ENCODE data around the gene SAFB2.

SAFB2 gene

DNA sequence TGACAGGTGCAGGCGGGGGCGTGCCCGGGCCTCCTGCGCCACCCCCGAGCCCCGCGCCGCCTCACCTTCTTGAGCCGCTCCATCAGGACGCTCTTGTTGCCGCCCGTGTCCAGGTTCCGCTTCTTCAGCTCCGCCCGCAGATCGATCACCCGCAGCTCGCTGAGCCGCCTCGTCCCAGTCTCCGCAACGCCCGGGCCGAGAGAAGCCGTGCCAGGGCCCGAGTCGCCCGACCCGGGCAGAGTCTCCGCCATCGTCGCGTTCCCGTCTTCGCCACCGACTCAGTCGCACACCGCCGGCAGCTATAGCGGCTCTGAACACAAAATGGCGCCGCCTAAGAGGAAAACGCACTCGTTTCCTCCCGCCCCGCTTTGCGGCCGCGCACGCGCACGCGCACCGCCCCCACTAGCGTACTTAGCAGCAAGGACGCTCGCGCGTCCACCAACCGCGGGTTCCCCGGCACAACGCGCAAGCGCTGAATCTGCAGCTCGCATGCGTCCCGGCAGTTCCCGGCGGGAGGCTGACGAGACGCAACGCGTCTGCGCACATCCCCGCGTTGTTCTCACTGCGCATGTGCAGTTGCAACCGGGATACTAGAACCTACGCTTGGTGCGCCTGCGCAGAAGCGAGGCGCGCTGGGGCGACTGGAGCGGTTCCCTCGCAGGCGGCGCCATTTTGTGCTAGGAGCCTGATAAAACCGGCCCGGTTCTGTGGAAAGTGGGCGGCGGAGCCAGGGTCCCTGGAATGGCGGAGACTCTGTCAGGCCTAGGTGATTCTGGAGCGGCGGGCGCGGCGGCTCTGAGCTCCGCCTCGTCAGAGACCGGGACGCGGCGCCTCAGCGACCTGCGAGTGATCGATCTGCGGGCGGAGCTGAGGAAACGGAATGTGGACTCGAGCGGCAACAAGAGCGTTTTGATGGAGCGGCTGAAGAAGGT, at the start of gene SAFB2, which contains the start of gene SAFB:
SAFB2 (minus strand) TSS at position 312 of the 932 bp plus-strand sequence; CDS start at position 251, 61 bp downstream.
SAFB (plus strand) TSS at position 619 of the 932 bp plus-strand sequence; CDS start at position 742, 123 bp downstream.
- DNase-seq = peak; percentile 100

DNA sequence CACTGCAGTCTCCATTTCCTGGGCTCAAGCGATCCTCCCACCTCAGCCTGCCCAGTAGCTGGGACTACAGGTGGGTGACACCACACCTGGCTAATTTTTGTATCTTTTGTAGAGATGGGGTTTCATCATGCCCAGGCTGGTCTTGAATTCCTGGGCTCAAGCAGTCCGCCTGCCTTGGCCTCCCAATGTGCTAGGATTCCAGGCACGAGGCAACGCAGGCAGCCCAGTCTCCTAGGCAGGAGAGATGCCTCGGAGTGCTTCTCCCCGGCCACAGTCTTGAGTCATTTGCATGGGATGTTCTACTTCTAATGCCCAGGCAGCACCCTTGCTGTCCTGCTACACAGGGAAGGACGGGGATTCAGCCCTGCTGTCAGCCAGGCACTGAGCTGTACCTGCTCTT, 49.0 kb upstream of the SAFB2 start:
- DNase-seq = no peak

DNA sequence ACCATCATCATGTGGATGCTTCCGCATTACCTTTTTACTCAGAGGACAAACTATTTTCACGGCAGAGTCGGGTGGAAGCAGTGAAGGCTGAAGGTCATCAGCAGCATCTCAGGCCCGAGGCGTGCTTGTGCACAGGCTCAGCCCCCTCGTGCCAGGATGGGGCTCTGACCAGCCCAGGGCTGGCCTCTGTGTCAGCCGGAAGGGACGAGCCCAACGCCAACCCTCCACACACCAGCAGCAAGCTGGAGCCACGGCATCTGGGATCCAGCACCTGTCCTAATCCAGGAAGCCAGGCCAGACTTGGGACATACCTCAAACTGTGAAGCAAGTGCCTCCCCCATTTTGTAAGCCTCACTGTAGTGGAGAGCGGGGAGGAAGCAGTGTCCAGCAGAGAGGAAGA, 46.6 kb upstream of the SAFB2 start:
- no peak for DNase-seq

DNA sequence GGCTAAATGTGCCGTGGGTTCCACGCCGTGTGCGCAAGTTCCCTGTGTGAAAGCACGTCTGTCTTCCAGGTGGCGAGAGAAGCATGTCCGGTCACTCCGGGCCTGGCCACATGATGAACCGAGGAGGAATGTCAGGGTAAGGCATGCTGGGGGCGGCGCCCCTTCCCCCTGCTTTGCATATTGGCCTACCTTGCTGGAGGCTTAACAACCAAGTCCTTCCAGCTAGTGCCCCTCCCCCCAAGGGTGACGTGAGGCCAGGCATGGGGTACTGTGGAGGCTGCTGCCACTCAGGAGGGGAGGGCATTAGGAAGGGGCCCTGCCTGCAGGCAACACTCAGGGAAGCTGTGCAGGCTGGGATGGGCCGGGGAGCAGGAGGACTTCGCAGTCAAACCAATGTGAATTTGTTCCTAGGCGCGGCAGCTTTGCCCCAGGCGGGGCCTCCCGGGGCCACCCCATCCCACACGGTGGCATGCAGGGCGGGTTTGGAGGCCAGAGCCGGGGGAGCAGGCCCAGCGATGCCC, 45.2 kb upstream of the SAFB2 start:
- DNase-seq = no peak

DNA sequence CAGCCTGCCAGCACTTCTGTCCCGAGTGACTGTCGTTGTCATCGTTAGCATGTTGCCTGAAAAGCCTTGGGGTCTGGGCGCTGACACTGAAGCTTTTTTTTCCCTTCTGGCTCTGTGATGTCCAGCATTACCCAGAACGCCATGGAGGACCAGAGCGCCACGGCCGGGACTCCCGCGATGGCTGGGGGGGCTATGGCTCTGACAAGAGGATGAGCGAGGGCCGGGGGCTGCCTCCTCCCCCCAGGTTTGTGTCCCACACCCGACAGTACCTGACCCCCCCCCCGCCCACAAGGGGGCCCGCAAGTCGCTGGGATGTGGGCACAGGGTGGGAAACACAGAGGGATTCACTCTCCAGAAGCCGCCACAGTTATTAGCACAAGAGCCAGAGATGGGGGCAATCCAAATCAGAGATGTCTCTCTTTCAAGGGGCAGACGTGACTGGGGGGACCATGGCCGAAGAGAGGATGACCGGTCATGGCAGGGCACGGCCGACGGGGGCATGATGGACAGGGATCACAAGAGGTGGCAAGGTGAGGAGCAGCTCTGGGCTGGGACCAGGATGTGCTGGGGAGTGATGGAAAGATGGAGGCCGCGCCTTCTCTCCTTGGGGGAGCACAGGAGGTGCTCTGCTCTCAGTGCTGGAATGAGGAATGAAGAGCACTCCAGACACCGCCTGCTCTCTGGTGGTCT, 44.5 kb upstream of the SAFB2 start:
- no peak for DNase-seq

DNA sequence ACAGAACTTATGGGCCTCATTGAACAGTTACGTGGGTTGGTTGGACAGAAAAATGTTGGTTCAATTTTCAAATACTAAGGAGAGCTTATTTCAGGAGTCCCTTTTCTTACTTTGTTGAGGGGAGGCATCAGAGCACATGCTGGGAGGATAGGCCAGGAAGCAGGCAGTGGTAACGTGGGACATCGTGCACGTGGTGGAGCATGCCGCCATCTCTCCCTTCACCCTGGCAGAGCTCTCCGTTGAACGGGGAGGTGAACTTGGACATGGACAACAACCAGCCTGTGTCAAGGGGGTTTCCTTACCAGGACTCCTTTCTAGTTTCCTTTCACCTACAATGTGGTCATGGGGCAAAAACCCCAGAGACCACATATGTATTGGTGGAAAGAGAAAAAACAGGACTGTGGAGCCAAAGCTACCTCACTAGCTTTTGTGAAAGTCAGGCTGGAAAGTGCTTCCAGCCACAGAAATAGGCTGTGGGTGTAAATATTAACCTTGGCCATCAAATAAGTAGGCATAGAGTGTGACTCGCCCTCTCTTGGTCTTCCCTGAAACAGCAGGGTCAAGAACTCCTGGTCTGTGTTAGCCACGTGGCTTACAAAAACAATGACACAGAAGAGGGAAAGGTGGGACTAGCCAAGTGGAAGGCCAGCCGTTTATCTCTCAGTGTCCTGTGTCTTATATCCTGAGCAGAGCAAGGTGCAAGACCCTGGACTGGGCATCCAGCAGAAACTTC, 43.4 kb upstream of the SAFB2 start:
- no peak for DNase-seq

DNA sequence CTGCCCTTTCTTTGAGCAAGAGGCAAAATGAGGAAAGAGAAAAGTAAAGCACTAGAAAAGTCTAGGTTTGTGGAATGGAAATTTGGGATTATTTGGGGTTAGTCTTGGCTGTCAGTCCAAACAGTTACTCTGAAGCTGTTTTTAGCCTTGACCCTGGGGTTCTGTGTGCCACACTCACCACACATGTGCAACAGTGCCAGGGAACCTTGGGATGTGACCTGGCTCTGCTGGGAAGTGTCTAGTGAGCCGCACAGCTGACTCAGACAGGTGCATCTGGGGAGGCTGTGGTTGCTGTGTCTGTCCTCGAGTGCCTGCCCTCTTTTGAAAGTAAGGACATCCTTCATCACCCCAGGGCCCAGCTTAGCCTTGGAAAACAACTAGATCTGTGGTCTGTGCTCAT, 41.9 kb upstream of the SAFB2 start:
- no peak for DNase-seq

DNA sequence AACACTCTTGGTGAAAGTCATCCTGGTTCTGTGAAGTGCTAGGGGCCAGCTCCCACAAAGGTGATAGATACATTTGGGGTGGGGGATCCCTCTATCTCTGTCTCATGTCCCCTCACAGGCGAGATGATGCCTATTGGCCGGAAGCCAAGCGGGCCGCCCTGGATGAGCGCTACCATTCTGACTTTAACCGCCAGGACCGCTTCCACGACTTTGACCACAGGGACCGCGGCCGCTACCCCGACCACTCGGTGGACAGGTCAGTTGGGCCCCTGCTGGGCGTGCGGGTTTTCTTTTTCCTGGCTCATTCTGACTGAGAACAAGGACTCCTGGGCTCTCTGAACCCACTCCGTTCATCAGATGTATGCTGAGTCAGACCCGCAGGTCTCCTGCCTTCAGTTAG, 41.3 kb upstream of the SAFB2 start:
- no peak for DNase-seq

DNA sequence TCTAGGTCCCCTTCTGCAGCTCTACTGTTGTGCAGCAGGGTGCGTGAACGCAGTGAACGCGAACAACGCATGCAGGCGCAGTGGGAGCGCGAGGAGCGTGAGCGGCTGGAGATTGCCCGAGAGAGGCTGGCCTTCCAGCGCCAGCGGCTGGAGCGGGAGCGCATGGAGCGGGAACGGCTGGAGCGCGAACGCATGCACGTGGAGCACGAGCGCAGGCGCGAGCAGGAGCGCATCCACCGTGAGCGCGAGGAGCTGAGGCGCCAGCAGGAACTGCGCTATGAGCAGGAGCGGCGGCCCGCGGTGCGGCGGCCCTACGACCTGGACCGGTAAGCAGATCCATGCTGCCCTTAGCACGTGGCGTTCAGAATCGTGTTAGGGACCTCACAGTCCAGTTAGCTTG, 38.9 kb upstream of the SAFB2 start:
- no peak for DNase-seq

DNA sequence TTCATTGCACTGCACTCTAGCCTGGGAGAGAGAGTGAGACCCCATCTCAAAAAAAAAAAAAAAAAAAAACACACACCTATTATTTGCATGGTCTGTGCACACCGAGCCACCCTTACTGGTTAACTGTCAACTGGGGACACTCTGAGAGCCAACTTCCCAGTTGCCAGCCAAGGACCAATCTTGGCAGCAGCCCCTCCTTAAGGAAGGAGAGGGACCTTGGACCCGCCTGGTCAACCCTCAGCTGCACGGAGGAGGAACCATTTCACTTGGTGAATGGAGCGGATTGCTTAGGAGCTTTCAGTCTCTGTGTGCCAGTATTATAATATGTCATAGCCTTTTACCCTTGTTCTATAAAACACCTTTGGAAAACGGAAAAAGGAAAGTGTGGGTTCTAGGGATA, 32.8 kb upstream of the SAFB2 start:
- no peak for DNase-seq

DNA sequence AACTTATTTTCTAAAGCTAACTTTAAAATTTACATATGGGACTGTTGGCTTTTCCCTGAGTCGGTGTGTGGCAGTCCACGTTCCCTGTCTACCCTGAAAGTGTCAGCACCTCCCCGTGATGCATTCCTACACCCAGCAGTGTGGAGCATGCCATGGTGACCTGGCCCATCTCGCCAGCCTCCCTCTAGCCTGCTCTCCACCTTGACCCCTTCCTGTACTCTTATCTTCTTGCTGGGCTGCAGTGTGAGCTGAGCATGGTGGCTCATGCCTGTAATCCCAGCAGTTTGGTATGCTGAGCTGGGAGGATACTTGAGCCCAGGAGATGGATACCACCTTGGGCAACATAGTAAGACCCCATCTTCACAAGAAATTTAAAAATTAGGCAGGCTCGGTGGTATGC, 32.4 kb upstream of the SAFB2 start:
- DNase-seq = no peak

DNA sequence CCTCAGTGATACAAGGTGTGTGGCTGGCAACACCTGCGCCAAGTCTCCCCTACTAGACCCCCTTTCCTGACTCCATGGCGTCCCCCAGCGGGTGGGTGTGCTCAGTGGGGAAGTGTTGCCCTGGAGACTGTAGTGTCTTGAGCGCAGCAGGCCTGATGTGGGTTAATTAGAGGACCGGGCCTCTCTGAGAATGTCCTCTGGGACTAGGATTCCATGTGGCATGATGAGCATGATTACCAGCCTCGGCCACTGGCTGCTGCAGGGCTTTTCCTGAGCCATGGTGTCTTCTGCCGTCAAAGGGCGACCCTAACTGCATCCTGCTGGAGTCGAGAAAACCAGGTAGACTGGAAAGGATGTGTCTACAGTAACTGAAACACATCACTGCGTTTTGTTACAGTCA, 29.7 kb upstream of the SAFB2 start:
- no peak for DNase-seq

DNA sequence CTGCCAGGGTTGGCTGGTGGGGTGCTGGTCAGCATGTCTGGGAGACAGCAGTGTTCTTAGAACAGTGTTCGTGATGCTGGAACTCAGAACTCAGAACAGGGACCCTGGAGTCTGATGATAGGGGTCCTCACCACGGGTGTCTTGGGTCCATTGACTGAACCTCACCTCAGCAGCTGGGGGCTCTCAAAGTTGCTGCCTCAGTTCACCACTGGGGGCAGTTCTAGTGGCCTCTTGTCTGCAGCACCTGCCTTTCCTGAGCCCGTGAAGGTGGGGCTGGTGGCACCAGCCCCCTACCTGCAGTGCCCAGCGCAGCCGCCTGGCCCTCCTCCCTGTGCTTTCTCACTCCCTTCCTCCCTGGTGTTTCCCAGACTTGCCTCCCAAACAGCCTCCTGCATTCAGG, 28.8 kb upstream of the SAFB2 start:
- DNase-seq = no peak

DNA sequence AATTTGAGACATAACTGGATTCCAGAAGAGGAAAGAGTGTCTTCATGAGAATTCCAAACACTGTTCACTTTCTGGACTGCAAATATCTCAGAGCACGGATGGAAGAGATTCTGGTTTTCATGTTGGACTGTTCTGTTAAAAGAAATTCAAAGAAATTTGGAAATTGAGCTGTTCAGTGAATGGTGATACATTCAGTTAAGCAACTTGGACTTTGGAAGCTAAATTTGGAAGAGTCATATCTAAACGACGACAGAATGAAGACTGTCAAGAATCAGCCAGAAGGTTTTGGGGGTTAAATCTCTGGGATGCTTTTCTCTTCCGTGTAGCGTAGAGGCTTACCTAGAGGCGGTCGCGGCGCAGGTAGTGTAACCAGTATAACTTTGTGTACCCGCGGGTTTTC, 25.9 kb upstream of the SAFB2 start:
- DNase-seq = no peak

DNA sequence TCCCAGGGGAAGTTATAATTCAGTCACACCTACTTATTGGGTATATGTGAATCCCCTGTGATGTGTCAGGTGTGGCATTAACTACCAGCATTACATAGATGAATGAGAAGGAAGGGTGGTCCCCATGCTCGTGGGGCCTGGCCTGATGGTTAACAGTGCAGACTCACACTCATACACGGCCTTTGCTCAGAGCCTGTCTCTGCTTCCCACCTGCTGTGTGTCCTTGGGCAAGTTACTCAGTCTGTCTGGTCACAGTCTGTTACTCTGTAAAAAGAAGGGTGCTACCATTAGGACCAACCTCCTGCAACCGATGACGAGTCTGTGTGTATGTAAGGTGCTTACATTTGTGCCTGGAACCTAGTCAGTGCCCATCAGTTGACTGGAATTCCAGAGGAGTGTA, 24.1 kb upstream of the SAFB2 start:
- no peak for DNase-seq

DNA sequence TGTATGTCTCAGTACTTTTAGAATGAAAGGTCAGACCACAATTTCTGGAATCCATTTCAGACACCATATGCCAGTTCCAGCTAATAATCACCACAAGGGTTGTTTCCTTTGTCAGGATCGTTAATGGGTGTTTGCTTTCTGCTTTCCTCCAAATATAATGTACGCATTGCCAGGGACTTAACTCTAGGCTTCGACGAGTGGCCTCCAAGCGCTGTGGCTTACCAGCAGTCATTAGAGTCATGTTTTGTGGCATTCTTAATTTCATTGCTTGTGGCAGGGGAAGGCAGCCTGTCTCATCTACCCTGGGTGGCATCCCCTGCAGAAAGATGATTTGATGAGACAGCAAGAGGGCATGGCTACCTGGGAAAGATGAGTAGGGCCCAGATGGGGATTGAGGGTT, 22.8 kb upstream of the SAFB2 start:
- DNase-seq = peak; percentile 93

DNA sequence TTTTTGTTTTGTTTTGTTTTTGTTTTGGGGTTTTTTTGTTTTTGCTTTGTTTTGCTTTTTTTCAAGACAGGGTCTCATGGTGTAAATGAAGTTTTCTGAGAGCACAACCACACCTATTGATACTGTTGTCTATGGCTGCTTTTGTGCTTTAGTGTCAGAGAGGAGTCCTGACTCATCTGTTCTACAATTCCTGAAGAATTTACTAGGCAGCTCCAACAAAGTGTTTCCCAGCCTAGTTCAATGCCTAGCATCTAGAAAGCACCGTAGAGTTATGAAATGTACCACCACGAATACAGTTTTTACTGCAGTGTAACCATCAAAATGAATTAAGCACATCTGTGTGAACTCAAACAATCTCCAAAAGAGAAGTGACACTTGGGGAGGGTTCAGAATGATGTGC, 21.5 kb upstream of the SAFB2 start:
- no peak for DNase-seq

DNA sequence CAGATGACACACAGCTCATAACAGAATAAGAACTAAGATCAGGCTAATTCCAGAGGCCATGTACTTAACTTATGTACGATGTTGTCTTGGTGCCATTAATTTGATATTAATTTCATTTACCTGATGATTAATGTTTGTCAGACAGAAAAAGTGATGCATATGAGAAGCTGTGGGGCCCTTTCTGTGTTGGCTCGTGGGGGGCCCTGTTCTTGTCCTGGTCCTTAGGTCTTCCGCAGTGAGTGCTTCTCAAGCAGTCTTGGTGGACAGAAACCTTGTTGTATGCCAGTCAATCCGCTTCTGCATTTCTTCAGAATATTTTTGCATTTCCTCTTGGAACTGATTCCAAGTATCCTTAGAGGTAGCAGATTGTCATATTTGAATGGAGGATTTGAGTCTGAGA, 20.5 kb upstream of the SAFB2 start:
- no peak for DNase-seq

DNA sequence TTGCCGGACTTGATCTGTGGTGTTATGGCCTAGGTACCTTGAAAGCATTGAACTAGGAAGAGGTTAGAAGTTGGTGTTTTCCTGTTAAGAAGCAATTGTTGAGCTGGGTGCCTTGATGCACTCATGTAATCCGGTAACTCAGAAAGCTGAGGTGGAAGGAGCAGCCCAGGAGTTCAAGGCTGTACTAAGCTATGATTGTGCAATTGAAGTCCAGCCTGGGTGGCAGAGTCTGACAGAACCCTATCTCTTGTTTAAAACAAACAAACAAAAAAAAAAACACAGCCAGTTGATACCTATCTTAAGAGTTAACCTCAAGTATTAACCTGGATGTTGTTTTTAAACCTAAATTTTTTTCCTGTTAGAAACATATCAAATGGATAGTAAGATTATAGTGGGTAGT, 19.6 kb upstream of the SAFB2 start:
- no peak for DNase-seq

DNA sequence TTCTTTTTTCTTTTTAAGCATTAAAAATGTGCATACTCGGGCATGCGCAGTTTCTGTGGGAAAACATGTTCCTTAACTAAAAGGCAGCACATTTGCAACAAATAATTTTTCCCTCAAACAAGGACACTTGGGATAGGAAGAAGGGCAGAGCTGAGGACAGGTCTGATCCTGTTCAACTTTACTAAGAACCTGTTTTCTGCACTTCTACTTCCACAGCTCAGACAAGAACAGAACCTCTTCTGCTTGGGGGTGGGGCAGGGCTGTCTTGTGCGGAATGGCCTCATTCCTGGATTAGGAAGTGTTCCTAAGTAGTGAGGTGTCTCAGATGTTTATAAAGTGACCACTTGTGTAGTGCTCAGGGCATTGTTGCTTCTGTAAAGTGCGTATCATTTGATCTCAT, 18.6 kb upstream of the SAFB2 start:
- no peak for DNase-seq

DNA sequence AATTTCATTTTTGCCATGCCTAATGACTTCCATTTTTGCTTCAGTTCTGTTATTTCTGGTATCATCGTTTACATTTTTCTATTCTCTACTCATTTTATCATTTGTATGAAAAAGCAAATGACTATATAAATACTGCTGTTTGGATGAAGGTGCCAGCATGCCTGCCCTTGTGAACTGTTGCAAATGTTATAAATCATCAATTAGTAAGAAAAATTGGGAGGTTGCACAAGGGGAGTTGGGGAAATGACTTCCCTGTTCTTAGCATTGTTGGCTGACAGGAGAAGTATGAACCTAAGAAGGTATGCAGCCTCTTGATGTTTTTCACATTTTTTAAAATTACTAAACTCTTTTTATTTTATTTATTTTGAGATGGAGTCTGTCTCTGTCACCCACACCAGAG, 15.4 kb upstream of the SAFB2 start:
- DNase-seq = no peak

DNA sequence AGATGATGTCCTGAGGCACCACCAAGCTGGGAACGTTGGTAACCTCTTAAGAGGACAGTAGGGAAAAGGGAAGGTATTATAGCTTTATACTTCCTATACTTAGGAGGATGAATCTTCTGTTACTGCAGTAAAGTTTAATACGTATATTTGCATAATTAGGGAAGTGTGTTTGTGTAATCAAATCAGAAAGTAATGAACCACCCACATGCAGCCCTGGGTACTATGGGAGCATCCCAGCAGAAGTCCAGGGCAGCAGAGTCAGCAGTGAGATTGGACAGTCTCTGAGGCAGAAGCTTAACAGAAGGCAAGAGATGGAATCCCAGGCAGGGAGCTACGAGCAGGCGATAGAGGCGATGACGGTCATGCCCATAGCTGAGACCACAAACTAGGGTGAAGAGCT, 12.9 kb upstream of the SAFB2 start:
- no peak for DNase-seq

DNA sequence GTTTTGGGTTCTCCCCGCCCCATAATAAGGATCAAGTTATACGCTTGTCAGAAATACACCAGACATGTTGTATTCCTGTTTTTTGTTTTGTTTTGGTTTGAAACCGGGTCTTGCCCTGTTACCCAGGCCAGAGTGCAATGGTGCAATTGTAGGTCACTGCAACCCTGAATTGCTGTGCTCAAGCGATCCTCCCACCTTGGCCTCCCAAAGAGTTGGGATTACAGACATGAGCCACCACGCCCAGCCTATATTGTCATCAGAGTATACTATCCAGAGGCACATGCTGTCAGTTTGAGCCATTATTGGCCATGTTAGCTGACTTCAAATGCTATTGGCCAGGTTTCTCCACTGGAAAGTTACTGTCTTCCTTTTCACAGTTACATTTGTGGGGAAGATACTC, 10.1 kb upstream of the SAFB2 start:
- no peak for DNase-seq
